Activated CD8-positive, alpha-beta T cell treated with anti-CD3 and anti-CD28 coated beads for 36 hours (primary cell): ENCODE data around the gene TIMM10B. TPM values are rescaled to one million over a fixed set of nuclear protein-coding genes. Genes with fewer than 3 reads are reported as not detected.
A peak's percentile ranks its signal among the peaks of the same experiment; 100 is the strongest.

Experiments used
- ATAC-seq: fragments of 200-7000 bp; cut with Tn5 transposase; one replicate; pipeline ENCODE4 v1.10.0; 2021; ENCODE audit warnings: mild to moderate bottlenecking, moderate library complexity
- CTCF ChIA-PET: fragments of 350-600 bp; sonication (Branson Sonifier 250); formaldehyde crosslinking; loops from one replicate; lab custom pipeline; 2021; ENCODE audit warnings: antibody characterized with exemption; lab: Charles Lee
- POLR2A ChIA-PET: fragments of 350-600 bp; sonication (Branson Sonifier 250); formaldehyde crosslinking; loops from one replicate; lab custom pipeline; 2021; ENCODE audit warnings: antibody characterized with exemption; lab: Charles Lee
- DNase-seq: peaks from one replicate; pipeline ENCODE4 v3.0.0-alpha.2; 2020
- H3K27ac Mint-ChIP-seq: one replicate; pipeline ENCODE4 v1.8.0; 2021; ENCODE audit warnings: mild to moderate bottlenecking, mixed read lengths
- H3K27me3 Mint-ChIP-seq: one replicate; pipeline ENCODE4 v1.8.0; 2021; ENCODE audit warnings: mixed read lengths
- H3K36me3 Mint-ChIP-seq: one replicate; pipeline ENCODE4 v1.8.0; 2021; ENCODE audit warnings: low read depth, mixed read lengths
- H3K4me1 Mint-ChIP-seq: one replicate; pipeline ENCODE4 v1.8.0; 2021; ENCODE audit warnings: low read depth, mixed read lengths
- H3K4me3 Mint-ChIP-seq: one replicate; pipeline ENCODE4 v1.8.0; 2021; ENCODE audit warnings: mild to moderate bottlenecking, moderate library complexity, mixed read lengths
- H3K9me3 Mint-ChIP-seq: one replicate; pipeline ENCODE4 v1.8.0; 2021; ENCODE audit warnings: mixed read lengths
- intact Hi-C: fragments of 100-400 bp; cut with micrococcal nuclease; formaldehyde crosslinking; loops from one replicate; pipeline ENCODE4 v1.10.0; 2022
- total RNA-seq, 2 experiments: library from RNA; stranded (reverse); gene quantifications; one replicate each; pipeline ENCODE4 v1.2.3, GENCODE V29; 2021
- TF ChIP-seq, protein P1 (sequence below): fragments of 200-600 bp; IDR thresholded peaks from one replicate; pipeline ENCODE4 v1.8.0; 2022; ENCODE audit warnings: antibody characterized with exemption, mild to moderate bottlenecking

TIMM10B gene
- total RNA-seq, 2 experiments from 2014 or later, result 40.6 to 43.0 TPM

- H3K9me3 Mint-ChIP-seq, result no peaks in the 10 kb centered on the region
- H3K27ac Mint-ChIP-seq, result no peak overlapping the region
- peaks cover 3% of the 10 kb centered on the region for H3K4me1 Mint-ChIP-seq
- H3K27me3 Mint-ChIP-seq, result no peaks in the 10 kb centered on the region
- intact Hi-C loops, result no loop called here
- ChIA-PET CTCF (interaction anchor here (1.4 to 14.5 kb wide), 7 partner anchors 8 to 68 kb away, joined by 3 to 652 read pairs (median 10); no protein-coding TSS in a partner anchor), POLR2A (interaction anchor here (0.8 kb wide), 1 partner anchor 28 kb away, joined by 3 read pairs; no protein-coding TSS in a partner anchor)
- no peaks in the 10 kb centered on the region for H3K36me3 Mint-ChIP-seq
- H3K4me3 Mint-ChIP-seq, result no peak overlapping the region
- ATAC-seq (peak; percentile 28), DNase-seq (no peak)
- TF ChIP-seq, protein P1, sequence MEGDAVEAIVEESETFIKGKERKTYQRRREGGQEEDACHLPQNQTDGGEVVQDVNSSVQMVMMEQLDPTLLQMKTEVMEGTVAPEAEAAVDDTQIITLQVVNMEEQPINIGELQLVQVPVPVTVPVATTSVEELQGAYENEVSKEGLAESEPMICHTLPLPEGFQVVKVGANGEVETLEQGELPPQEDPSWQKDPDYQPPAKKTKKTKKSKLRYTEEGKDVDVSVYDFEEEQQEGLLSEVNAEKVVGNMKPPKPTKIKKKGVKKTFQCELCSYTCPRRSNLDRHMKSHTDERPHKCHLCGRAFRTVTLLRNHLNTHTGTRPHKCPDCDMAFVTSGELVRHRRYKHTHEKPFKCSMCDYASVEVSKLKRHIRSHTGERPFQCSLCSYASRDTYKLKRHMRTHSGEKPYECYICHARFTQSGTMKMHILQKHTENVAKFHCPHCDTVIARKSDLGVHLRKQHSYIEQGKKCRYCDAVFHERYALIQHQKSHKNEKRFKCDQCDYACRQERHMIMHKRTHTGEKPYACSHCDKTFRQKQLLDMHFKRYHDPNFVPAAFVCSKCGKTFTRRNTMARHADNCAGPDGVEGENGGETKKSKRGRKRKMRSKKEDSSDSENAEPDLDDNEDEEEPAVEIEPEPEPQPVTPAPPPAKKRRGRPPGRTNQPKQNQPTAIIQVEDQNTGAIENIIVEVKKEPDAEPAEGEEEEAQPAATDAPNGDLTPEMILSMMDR, result no peak
Observed at GRCh38 chr11:6437993-6438392, 43.3 kb upstream of the TIMM10B start.

DNA sequence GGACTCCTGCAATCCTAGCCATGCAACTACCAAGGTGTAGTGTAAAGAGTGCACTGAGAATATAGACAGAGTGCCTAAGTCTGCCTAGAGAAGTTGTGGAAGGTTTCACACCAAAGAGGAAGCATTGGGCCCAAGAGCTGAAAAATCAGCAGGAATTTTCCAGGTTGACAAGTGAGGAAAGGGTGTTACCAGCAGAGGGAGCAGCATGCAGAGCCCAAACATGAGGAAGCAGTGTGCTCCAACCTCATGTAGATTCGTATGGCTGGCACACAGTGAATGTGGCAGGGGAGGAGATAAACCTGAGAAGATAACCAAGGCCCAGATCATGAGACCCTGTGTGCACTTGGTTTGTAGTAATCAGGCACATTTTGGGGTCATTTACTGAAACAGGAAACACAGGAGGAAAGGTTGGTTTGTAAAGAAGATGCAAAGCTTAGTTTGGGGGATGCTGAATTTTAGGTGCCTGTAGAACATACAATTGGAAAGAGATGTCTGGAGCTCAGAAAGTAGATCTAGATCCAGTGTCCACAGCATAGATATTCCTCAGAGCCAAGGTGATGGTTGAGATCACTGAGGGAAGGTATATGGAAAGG lies 42.2 kb upstream of the TIMM10B start:
- Mint-ChIP-seq H3K27ac (no peak overlapping the region), H3K4me3 (no peak overlapping the region), H3K27me3 (no peaks in the 10 kb centered on the region), H3K36me3 (no peaks in the 10 kb centered on the region), H3K4me1 (peaks cover 3% of the 10 kb centered on the region), H3K9me3 (no peaks in the 10 kb centered on the region)
- CTCF ChIA-PET, result interaction anchor here (0.7 to 14.5 kb wide), 16 partner anchors 9 to 89 kb away, joined by 3 to 652 read pairs (median 4); partner anchors contain the start of gene APBB1
- TF ChIP-seq, protein P1, result peak; percentile 55
- POLR2A ChIA-PET, result interaction anchor here (1.0 to 1.1 kb wide), 2 partner anchors 20 to 61 kb away, joined by 3 read pairs; partner anchors contain the start of gene APBB1
- intact Hi-C loops, result no loop called here
- DNase-seq (peak; percentile 51), ATAC-seq (peak; percentile 40)

- no peak for ATAC-seq
- POLR2A ChIA-PET, result interaction anchor here (0.7 to 1.5 kb wide), 4 partner anchors 12 to 62 kb away, joined by 3 read pairs; no protein-coding TSS in a partner anchor
- DNase-seq, result no peak
- Mint-ChIP-seq H3K4me1 (peaks cover under 1% of the 10 kb centered on the region), H3K4me3 (no peak within 1 kb of the TSS), H3K27ac (no peak within 1 kb of the TSS), H3K9me3 (no peaks in the 10 kb centered on the region), H3K27me3 (no peaks in the 10 kb centered on the region), H3K36me3 (no peaks in the 10 kb centered on the region)
- intact Hi-C loops, result no loop called here
- TF ChIP-seq, protein P1, result no peak
- CTCF ChIA-PET, result interaction anchor here (0.7 to 14.5 kb wide), 9 partner anchors 8 to 88 kb away, joined by 3 to 652 read pairs (median 4); partner anchors contain the start of gene TRIM3
Observed at GRCh38 chr11:6440906-6441358, 40.4 kb upstream of the TIMM10B start, which contains the start of gene HPX. HPX (minus strand) TSS chr11:6440987; CDS start chr11:6440963, 24 bp downstream.

- TF ChIP-seq, protein P1, result no peak
- Mint-ChIP-seq H3K27ac (no peak overlapping the region), H3K4me1 (no peaks in the 10 kb centered on the region), H3K27me3 (no peaks in the 10 kb centered on the region), H3K4me3 (no peak overlapping the region), H3K36me3 (no peaks in the 10 kb centered on the region), H3K9me3 (no peaks in the 10 kb centered on the region)
- ChIA-PET CTCF (interaction anchor here (0.7 to 14.5 kb wide), 19 partner anchors 9 to 125 kb away, joined by 3 to 652 read pairs (median 13); partner anchors contain the start of gene APBB1), POLR2A (interaction anchor here (1.3 kb wide), 1 partner anchor 37 kb away, joined by 4 read pairs; no protein-coding TSS in a partner anchor)
- intact Hi-C loops, result no loop called here
- ATAC-seq (no peak), DNase-seq (no peak)
Observed at GRCh38 chr11:6442441-6442840, 38.9 kb upstream of the TIMM10B start.
